Measurements from ENCODE around the gene VAV2. TPM values are rescaled to one million over a fixed set of nuclear protein-coding genes. Genes with fewer than 3 reads are reported as not detected.

Gene VAV2
- total RNA-seq, 1 donor from 2014 or later, result 61.9 TPM

- H3K36me3 Mint-ChIP-seq, result no peaks in the 10 kb centered on the region
- peaks cover 5% of the 10 kb centered on the region for H3K4me1 Mint-ChIP-seq
- peaks cover 11% of the 10 kb centered on the region for H3K27me3 Mint-ChIP-seq (ENCODE audit: low read depth)
- TF ChIP-seq CTCF (IDR thresholded peaks at IDR 0.05; ENCODE audit: unreplicated experiment), result no peak
- no peaks in the 10 kb centered on the region for H3K9me3 Mint-ChIP-seq
- H3K27ac Mint-ChIP-seq, result no peak overlapping the region
- no peak for DNase-seq (ENCODE audit: low spot score in 2 of 2, unreplicated experiment in 2 of 2)
- H3K4me3 Mint-ChIP-seq, result no peak overlapping the region
These were observed 260.1 kb downstream of the VAV2 start for GRCh38 chr9:133731876-133732638.

- Mint-ChIP-seq H3K27me3 (ENCODE audit: low read depth) (peaks cover 11% of the 10 kb centered on the region), H3K4me3 (no peak overlapping the region), H3K36me3 (no peaks in the 10 kb centered on the region), H3K4me1 (peaks cover 5% of the 10 kb centered on the region), H3K27ac (no peak overlapping the region), H3K9me3 (no peaks in the 10 kb centered on the region)
- TF ChIP-seq CTCF (IDR thresholded peaks at IDR 0.05; ENCODE audit: unreplicated experiment), result no peak
- DNase-seq (ENCODE audit: low spot score in 2 of 2, unreplicated experiment in 2 of 2), result no peak
These were observed 261.0 kb downstream of the VAV2 start for GRCh38 chr9:133730994-133731715.

GRCh38 chr9:133729617-133730281, 262.4 kb downstream of the VAV2 start:
- no peak for TF ChIP-seq CTCF (IDR thresholded peaks at IDR 0.05; ENCODE audit: unreplicated experiment)
- H3K27me3 Mint-ChIP-seq (ENCODE audit: low read depth), result peaks cover 9% of the 10 kb centered on the region
- H3K4me1 Mint-ChIP-seq, result no peaks in the 10 kb centered on the region
- H3K9me3 Mint-ChIP-seq, result no peaks in the 10 kb centered on the region
- no peaks in the 10 kb centered on the region for H3K36me3 Mint-ChIP-seq
- H3K27ac Mint-ChIP-seq, result no peak overlapping the region
- DNase-seq (ENCODE audit: low spot score in 2 of 2, unreplicated experiment in 2 of 2), result no peak
- no peak overlapping the region for H3K4me3 Mint-ChIP-seq

- H3K9me3 Mint-ChIP-seq, result peaks cover 2% of the 10 kb centered on the region
- H3K4me1 Mint-ChIP-seq, result no peaks in the 10 kb centered on the region
- DNase-seq (ENCODE audit: low spot score in 2 of 2, unreplicated experiment in 2 of 2), result no peak
- H3K27ac Mint-ChIP-seq, result no peak overlapping the region
- peaks cover 7% of the 10 kb centered on the region for H3K27me3 Mint-ChIP-seq (ENCODE audit: low read depth)
- no peak for TF ChIP-seq CTCF (IDR thresholded peaks at IDR 0.05; ENCODE audit: unreplicated experiment)
- H3K36me3 Mint-ChIP-seq, result no peaks in the 10 kb centered on the region
- H3K4me3 Mint-ChIP-seq, result no peak overlapping the region
These were observed 263.1 kb downstream of the VAV2 start for GRCh38 chr9:133728856-133729616.

- no peak for DNase-seq (ENCODE audit: low spot score in 2 of 2, unreplicated experiment in 2 of 2)
- no peak for TF ChIP-seq CTCF (IDR thresholded peaks at IDR 0.05; ENCODE audit: unreplicated experiment)
- peaks cover 9% of the 10 kb centered on the region for H3K9me3 Mint-ChIP-seq
- H3K27me3 Mint-ChIP-seq (ENCODE audit: low read depth), result peaks cover 9% of the 10 kb centered on the region
- no peak overlapping the region for H3K27ac Mint-ChIP-seq
- H3K36me3 Mint-ChIP-seq, result no peaks in the 10 kb centered on the region
- no peak overlapping the region for H3K4me3 Mint-ChIP-seq
- no peaks in the 10 kb centered on the region for H3K4me1 Mint-ChIP-seq
These were observed 264.2 kb downstream of the VAV2 start for GRCh38 chr9:133727876-133728441.

All from mesothelial cell of epicardium (in vitro differentiated cells).